CD4-positive, alpha-beta memory T cell (primary cell): Measurements from ENCODE around the gene CCDC102B. TPM values are rescaled to one million over a fixed set of nuclear protein-coding genes. Genes with fewer than 3 reads are reported as not detected.

Experiments
- CTCF ChIA-PET: fragments of 350-600 bp; sonication (Branson Sonifier 250); formaldehyde crosslinking; loops from one replicate; lab custom pipeline; 2021; ENCODE audit warnings: inconsistent platforms; ENCODE audit not compliant: partially characterized antibody; lab: Charles Lee
- POLR2A ChIA-PET: fragments of 350-600 bp; sonication (Branson Sonifier 250); formaldehyde crosslinking; loops from one replicate; lab custom pipeline; 2021; ENCODE audit not compliant: partially characterized antibody; lab: Charles Lee
- DNase-seq, 5 donors: peaks; one replicate each; pipeline versions ENCODE4 v3.0.0 to v3.0.0-alpha.2; 2020 to 2022; ENCODE audit warnings: mixed read lengths in 1 of 5
- H3K27ac ChIP-seq: one replicate; pipeline ENCODE4 v1.7.0; 2013; ENCODE audit warnings: low read depth, low read length
- H3K27me3 ChIP-seq: 2 replicates; pipeline ENCODE4 v1.7.0; 2013; ENCODE audit warnings: mild to moderate bottlenecking, low read length, moderate library complexity; ENCODE audit not compliant: insufficient read depth
- H3K36me3 ChIP-seq: 2 replicates; pipeline ENCODE4 v1.7.0; 2013; ENCODE audit warnings: mild to moderate bottlenecking, low read length, moderate library complexity; ENCODE audit not compliant: insufficient read depth
- H3K4me1 ChIP-seq: 2 replicates; pipeline ENCODE4 v1.7.0; 2013; ENCODE audit warnings: mild to moderate bottlenecking, low read length, moderate library complexity; ENCODE audit not compliant: insufficient read depth
- H3K4me3 ChIP-seq, 2 donors: one replicate each; pipeline ENCODE4 v1.7.0; 2013; ENCODE audit warnings: low read length in 2 of 2, mild to moderate bottlenecking in 1 of 2
- H3K9me3 ChIP-seq, 2 donors: one replicate each; pipeline ENCODE4 v1.7.0; 2013; ENCODE audit warnings: low read length in 2 of 2, control low read depth in 1 of 2; ENCODE audit not compliant: control insufficient read depth in 1 of 2
- H3K27ac Mint-ChIP-seq, 7 donors: one replicate each; pipeline ENCODE4 v1.8.0; 2020 to 2021; ENCODE audit warnings: mixed read lengths in 7 of 7, mild to moderate bottlenecking in 6 of 7, inconsistent platforms in 3 of 7, moderate library complexity in 3 of 7
- H3K27me3 Mint-ChIP-seq, 2 donors: one replicate each; pipeline ENCODE4 v1.8.0; 2020 to 2021; ENCODE audit warnings: mixed read lengths in 2 of 2
- H3K36me3 Mint-ChIP-seq, 2 donors: one replicate each; pipeline ENCODE4 v1.8.0; 2020 to 2021; ENCODE audit warnings: mixed read lengths in 2 of 2, inconsistent platforms in 1 of 2, mild to moderate bottlenecking in 1 of 2
- H3K4me1 Mint-ChIP-seq, 4 donors: one replicate each; pipeline ENCODE4 v1.8.0; 2020 to 2021; ENCODE audit warnings: mixed read lengths in 4 of 4, mild to moderate bottlenecking in 1 of 4
- H3K4me3 Mint-ChIP-seq, 8 donors: one replicate each; pipeline ENCODE4 v1.8.0; 2020 to 2021; ENCODE audit warnings: mixed read lengths in 8 of 8, mild to moderate bottlenecking in 7 of 8, moderate library complexity in 6 of 8, inconsistent platforms in 3 of 8
- H3K9me3 Mint-ChIP-seq, 8 donors: one replicate each; pipeline ENCODE4 v1.8.0; 2020 to 2021; ENCODE audit warnings: mixed read lengths in 8 of 8, mild to moderate bottlenecking in 5 of 8, inconsistent platforms in 3 of 8, moderate library complexity in 1 of 8
- intact Hi-C: fragments of 100-400 bp; cut with micrococcal nuclease; formaldehyde crosslinking; loops from one replicate; pipeline ENCODE4 v1.15.1; 2023
- polyA plus RNA-seq, 2 donors: library from polyadenylated mRNA; unstranded; fragments of 300-500 nt; fragmentation: Illumina TruSeq; gene quantifications; one replicate each; pipeline ENCODE4 v1.2.3, GENCODE V29; 2021
- total RNA-seq, 2 experiments: library from RNA; stranded (reverse); gene quantifications; one replicate each; pipeline ENCODE4 v1.2.3, GENCODE V29; 2021

The CCDC102B gene
- total and polyA plus RNA-seq, 4 experiments from 2014 or later = 2.7 to 4.9 (median 4.0) TPM

DNA sequence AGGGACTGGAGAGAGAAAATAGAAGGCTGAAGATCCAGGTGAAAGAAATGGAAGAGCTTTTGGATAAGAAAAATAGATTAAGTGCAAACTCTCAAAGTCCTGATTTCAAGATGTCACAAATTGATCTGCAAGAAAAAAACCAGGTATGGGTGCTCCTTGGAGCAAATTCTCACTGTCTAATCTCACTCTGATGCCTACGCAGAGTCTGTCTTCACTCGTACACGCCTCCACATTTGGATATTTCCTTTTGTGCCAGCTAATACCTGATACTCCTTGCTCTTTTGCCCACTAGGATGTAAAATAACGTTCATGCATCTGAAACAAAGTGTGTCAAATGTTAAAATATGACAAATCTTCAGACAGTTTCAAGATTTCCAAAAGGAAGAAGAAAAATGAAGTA, 99.4 kb downstream of the CCDC102B start:
- ChIA-PET CTCF (no interaction called here), POLR2A (no interaction called here)
- Mint-ChIP-seq H3K27me3 (no peaks in the 10 kb centered on the region), H3K9me3 (no peaks in the 10 kb centered on the region), H3K4me1 (no peaks in the 10 kb centered on the region), H3K4me3 (no peak overlapping the region), H3K27ac (no peak overlapping the region), H3K36me3 (no peaks in the 10 kb centered on the region)
- Histone ChIP-seq H3K4me1 (no peaks in the 10 kb centered on the region), H3K36me3 (no peaks in the 10 kb centered on the region), H3K4me3 (no peak overlapping the region), H3K27me3 (no peaks in the 10 kb centered on the region), H3K9me3 (no peaks in the 10 kb centered on the region), H3K27ac (no peak overlapping the region)
- intact Hi-C loops = no loop called here
- no peak for DNase-seq

- Histone ChIP-seq H3K9me3 (no peaks in the 10 kb centered on the region), H3K4me3 (no peak overlapping the region), H3K27me3 (no peaks in the 10 kb centered on the region), H3K27ac (no peak overlapping the region), H3K4me1 (peaks cover 10% of the 10 kb centered on the region), H3K36me3 (no peaks in the 10 kb centered on the region)
- peaks cover 0 to 12% (median 6%) of the 10 kb centered on the region in 4 donors for H3K4me1 Mint-ChIP-seq
- no peaks in the 10 kb centered on the region for H3K27me3 Mint-ChIP-seq
- ChIA-PET POLR2A (no interaction called here), CTCF (no interaction called here)
- H3K36me3 Mint-ChIP-seq = no peaks in the 10 kb centered on the region
- peaks cover 0 to 1% (median 0%) of the 10 kb centered on the region in 8 donors for H3K9me3 Mint-ChIP-seq
- H3K4me3 Mint-ChIP-seq = no peak overlapping the region
- H3K27ac Mint-ChIP-seq = no peak overlapping the region
- DNase-seq = no peak
- intact Hi-C loops = no loop called here
Measured at GRCh38 chr18:68909579-68909978, 111.7 kb downstream of the CCDC102B start.

GRCh38 chr18:68915061-68915460, 117.2 kb downstream of the CCDC102B start:
- intact Hi-C loops = no loop called here
- CTCF ChIA-PET = no interaction called here
- peaks cover 10% of the 10 kb centered on the region for H3K4me1 ChIP-seq
- H3K27me3 ChIP-seq = no peaks in the 10 kb centered on the region
- H3K36me3 ChIP-seq = no peaks in the 10 kb centered on the region
- Mint-ChIP-seq H3K27ac (no peak overlapping the region), H3K4me1 (peaks cover 0 to 12% (median 6%) of the 10 kb centered on the region in 4 donors), H3K36me3 (no peaks in the 10 kb centered on the region), H3K9me3 (peaks cover 0 to 1% (median 0%) of the 10 kb centered on the region in 8 donors), H3K27me3 (no peaks in the 10 kb centered on the region), H3K4me3 (no peak overlapping the region)
- H3K9me3 ChIP-seq = no peaks in the 10 kb centered on the region
- no peak for DNase-seq
- no peak overlapping the region for H3K4me3 ChIP-seq
- H3K27ac ChIP-seq = no peak overlapping the region
- POLR2A ChIA-PET = no interaction called here

- Mint-ChIP-seq H3K27me3 (no peaks in the 10 kb centered on the region), H3K4me3 (no peak overlapping the region), H3K9me3 (no peaks in the 10 kb centered on the region), H3K4me1 (peaks cover 0 to 12% (median 6%) of the 10 kb centered on the region in 4 donors), H3K27ac (no peak overlapping the region), H3K36me3 (no peaks in the 10 kb centered on the region)
- H3K27ac ChIP-seq = no peak overlapping the region
- ChIA-PET CTCF (interaction anchor here (1.1 kb wide), 1 partner anchor 16 kb away, joined by 3 read pairs; no protein-coding TSS in a partner anchor), POLR2A (no interaction called here)
- H3K4me3 ChIP-seq = no peak overlapping the region
- H3K27me3 ChIP-seq = no peaks in the 10 kb centered on the region
- no peaks in the 10 kb centered on the region for H3K36me3 ChIP-seq
- no peaks in the 10 kb centered on the region for H3K9me3 ChIP-seq
- DNase-seq = no peak
- intact Hi-C loops = no loop called here
- H3K4me1 ChIP-seq = peaks cover 10% of the 10 kb centered on the region
Measured at GRCh38 chr18:68916734-68917133, 118.9 kb downstream of the CCDC102B start.

DNA sequence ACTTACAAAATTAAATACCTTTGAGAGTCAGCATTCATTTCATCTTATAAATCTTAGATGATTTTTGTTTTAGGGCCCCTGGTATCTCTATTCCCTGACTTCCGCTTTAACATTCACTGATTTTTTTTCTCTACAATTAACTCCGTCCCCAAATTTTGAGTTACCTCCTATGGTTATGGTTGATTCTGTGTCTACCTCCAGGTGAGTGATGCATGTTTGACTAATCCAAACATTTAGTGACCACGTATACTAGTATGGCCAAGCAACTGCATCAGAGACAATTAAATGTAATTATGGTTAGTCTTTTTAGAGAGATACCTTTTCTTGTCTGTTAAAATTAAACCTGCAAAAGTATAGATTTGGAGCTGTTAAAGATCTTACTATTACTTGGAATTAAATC, 120.3 kb downstream of the CCDC102B start:
- H3K4me3 ChIP-seq = no peak overlapping the region
- no peak overlapping the region for H3K27ac Mint-ChIP-seq
- CTCF ChIA-PET = no interaction called here
- POLR2A ChIA-PET = no interaction called here
- no peak overlapping the region for H3K4me3 Mint-ChIP-seq
- H3K9me3 ChIP-seq = no peaks in the 10 kb centered on the region
- H3K4me1 Mint-ChIP-seq = peaks cover 0 to 9% (median 4%) of the 10 kb centered on the region in 4 donors
- H3K36me3 ChIP-seq = no peaks in the 10 kb centered on the region
- H3K27ac ChIP-seq = no peak overlapping the region
- H3K27me3 ChIP-seq = no peaks in the 10 kb centered on the region
- intact Hi-C loops = no loop called here
- no peaks in the 10 kb centered on the region for H3K9me3 Mint-ChIP-seq
- H3K36me3 Mint-ChIP-seq = no peaks in the 10 kb centered on the region
- no peaks in the 10 kb centered on the region for H3K27me3 Mint-ChIP-seq
- H3K4me1 ChIP-seq = peaks cover 9% of the 10 kb centered on the region
- no peak for DNase-seq

- CTCF ChIA-PET = no interaction called here
- Mint-ChIP-seq H3K36me3 (no peaks in the 10 kb centered on the region), H3K9me3 (peaks cover 0 to 1% (median 0%) of the 10 kb centered on the region in 8 donors), H3K4me1 (no peaks in the 10 kb centered on the region), H3K27ac (no peak overlapping the region), H3K4me3 (no peak overlapping the region), H3K27me3 (no peaks in the 10 kb centered on the region)
- no peak for DNase-seq
- Histone ChIP-seq H3K4me3 (no peak overlapping the region), H3K36me3 (no peaks in the 10 kb centered on the region), H3K9me3 (no peaks in the 10 kb centered on the region), H3K4me1 (no peaks in the 10 kb centered on the region), H3K27ac (no peak overlapping the region), H3K27me3 (no peaks in the 10 kb centered on the region)
- intact Hi-C loops = no loop called here
- POLR2A ChIA-PET = no interaction called here
Measured at GRCh38 chr18:68919900-68920299, 122.0 kb downstream of the CCDC102B start.

DNA sequence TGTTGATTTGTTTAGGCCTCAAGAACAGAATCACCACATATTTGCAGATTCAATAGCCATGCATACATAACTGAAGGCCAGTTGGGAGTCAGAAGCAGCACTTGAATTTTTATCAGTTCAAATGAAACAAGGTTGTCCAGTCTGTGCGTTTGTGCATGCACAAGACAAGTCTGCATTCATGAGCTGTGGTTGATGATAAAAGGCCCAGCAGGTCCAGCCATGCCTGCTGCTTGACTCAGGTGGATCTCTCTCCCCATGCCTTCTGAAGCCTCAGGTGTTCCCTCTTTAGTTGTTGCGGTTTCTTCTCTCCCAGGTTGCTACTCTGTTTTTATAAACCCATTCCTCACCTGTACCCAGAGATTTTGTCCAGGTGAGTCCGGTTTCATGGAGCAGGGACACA, 124.5 kb downstream of the CCDC102B start:
- Mint-ChIP-seq H3K27ac (no peak overlapping the region), H3K27me3 (no peaks in the 10 kb centered on the region), H3K36me3 (no peaks in the 10 kb centered on the region), H3K4me1 (no peaks in the 10 kb centered on the region), H3K4me3 (no peak overlapping the region), H3K9me3 (peaks cover 0 to 1% (median 0%) of the 10 kb centered on the region in 8 donors)
- no peaks in the 10 kb centered on the region for H3K36me3 ChIP-seq
- H3K4me1 ChIP-seq = no peaks in the 10 kb centered on the region
- H3K27ac ChIP-seq = no peak overlapping the region
- DNase-seq = no peak
- H3K9me3 ChIP-seq = no peaks in the 10 kb centered on the region
- POLR2A ChIA-PET = no interaction called here
- CTCF ChIA-PET = no interaction called here
- H3K4me3 ChIP-seq = no peak overlapping the region
- H3K27me3 ChIP-seq = no peaks in the 10 kb centered on the region
- intact Hi-C loops = no loop called here

DNA sequence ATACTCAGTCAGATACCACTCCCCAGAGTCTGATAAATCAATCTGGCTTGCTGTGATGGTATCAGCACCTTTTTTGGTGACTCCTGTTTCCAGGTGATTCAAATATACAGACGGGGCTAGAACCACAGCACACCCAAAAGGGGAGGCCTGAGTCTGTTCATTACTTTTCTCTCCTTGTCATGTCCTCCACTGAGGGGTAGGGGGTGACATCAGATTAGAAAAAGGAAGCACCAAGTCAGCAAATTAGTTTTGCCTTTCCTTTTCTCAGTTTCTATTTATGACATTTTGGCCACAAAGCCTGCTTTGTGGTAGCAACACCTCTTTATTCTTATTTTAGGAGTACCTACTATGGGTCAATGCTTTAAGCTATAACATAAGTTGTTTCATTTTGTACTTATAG, 127.4 kb downstream of the CCDC102B start:
- no peak overlapping the region for H3K4me3 ChIP-seq
- intact Hi-C loops = no loop called here
- H3K4me3 Mint-ChIP-seq = no peak overlapping the region
- H3K4me1 ChIP-seq = no peaks in the 10 kb centered on the region
- no peak overlapping the region for H3K27ac Mint-ChIP-seq
- no peaks in the 10 kb centered on the region for H3K27me3 ChIP-seq
- H3K4me1 Mint-ChIP-seq = no peaks in the 10 kb centered on the region
- H3K36me3 Mint-ChIP-seq = no peaks in the 10 kb centered on the region
- H3K27ac ChIP-seq = no peak overlapping the region
- ChIA-PET CTCF (no interaction called here), POLR2A (no interaction called here)
- no peaks in the 10 kb centered on the region for H3K36me3 ChIP-seq
- H3K9me3 Mint-ChIP-seq = peaks cover 0 to 1% (median 0%) of the 10 kb centered on the region in 8 donors
- no peak for DNase-seq
- H3K9me3 ChIP-seq = no peaks in the 10 kb centered on the region
- no peaks in the 10 kb centered on the region for H3K27me3 Mint-ChIP-seq
